Brain microvascular endothelial cell (primary cell): Measurements from ENCODE around the gene SGSM1.

Experiments used
- DNase-seq: peaks from one replicate; pipeline ENCODE4 v3.0.0-alpha.2; 2020
- H3K27ac ChIP-seq: fragments of 250-450 bp; sonication (Bioruptor Pico); 2 replicates; pipeline ENCODE4 v1.5.1; 2020; ENCODE audit warnings: mild to moderate bottlenecking, moderate library complexity
- H3K27me3 ChIP-seq: fragments of 250-450 bp; sonication (Bioruptor Pico); replicated peaks from 2 replicates; pipeline ENCODE4 v1.5.1; 2020; ENCODE audit warnings: mild to moderate bottlenecking
- H3K36me3 ChIP-seq: fragments of 250-450 bp; sonication (Bioruptor Pico); replicated peaks from 2 replicates; pipeline ENCODE4 v1.5.1; 2020; ENCODE audit warnings: mild to moderate bottlenecking
- H3K4me3 ChIP-seq: 2 replicates; pipeline ENCODE4 v1.5.1; 2011; ENCODE audit warnings: low read depth, mild to moderate bottlenecking, control low read depth, low read length, moderate library complexity
- CTCF ChIP-seq: IDR thresholded peaks from 2 replicates; pipeline ENCODE4 v1.5.1; 2011; ENCODE audit warnings: low read depth, mild to moderate bottlenecking, moderate library complexity, low read length, control low read depth, inconsistent platforms; ENCODE audit errors: missing control alignments
- in situ Hi-C: cut with HindIII; loops from 2 replicates; pipeline ENCODE4 v1.10.0; 2017; ENCODE audit warnings: low sequenced_read_pairs, low pct_ligation_motif_present

Gene SGSM1

DNA sequence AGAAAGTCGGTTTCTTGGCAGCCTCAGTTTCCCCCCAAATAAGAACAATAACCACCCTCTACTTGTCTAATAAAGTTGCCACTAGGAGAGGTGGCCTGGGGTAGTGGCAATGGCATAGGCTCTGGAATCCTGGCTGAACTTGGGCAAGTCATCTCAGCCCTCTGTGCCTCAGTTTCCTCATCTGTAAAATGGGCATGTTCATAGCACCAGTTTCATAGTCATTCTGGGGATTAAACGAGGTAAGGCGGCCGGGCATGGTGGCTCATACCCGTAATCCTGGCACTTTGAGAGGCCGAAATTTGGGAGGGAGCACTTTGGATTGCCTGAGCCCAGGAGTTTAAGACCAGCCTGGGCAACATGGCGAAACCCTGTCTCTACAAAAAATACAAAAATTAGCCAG, 63.0 kb downstream of the SGSM1 start:
- no peak for DNase-seq
- no peak overlapping the region for H3K4me3 ChIP-seq
- TF ChIP-seq CTCF: no peak
- in situ Hi-C loops: no loop called here
- no peak overlapping the region for H3K27ac ChIP-seq
- H3K36me3 ChIP-seq: no peaks in the 10 kb centered on the region
- H3K27me3 ChIP-seq: no peaks in the 10 kb centered on the region

DNA sequence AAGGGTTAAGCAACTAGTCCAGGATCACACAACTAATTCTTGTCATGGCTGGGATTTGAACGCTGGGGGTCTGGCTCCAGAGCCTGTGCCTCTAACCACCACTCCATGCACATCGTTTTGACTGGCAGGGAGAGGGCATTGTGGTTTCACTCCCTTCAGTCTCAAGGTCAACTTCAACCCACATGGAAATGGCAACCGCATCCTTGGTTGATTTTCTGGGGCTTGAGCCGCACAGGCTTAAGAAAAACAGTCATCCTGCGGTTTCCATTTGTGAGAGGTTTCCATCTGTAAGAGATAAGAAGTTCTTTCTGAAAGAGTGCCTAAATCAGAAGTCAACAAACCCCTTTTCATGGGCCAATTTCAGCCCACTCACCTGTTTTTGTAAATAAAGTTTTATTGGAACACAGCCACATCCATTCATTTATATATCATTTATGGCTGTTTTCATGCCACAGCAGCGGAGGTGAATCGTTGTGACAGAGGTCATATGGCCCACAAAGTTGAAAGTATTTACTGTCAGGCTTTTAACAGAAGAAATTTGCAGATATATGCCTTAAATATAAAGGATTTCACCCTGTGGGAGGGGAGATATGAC, 65.7 kb downstream of the SGSM1 start:
- no peak for DNase-seq
- in situ Hi-C loops: no loop called here
- Histone ChIP-seq H3K27ac (no peak overlapping the region), H3K27me3 (no peaks in the 10 kb centered on the region), H3K4me3 (no peak overlapping the region), H3K36me3 (no peaks in the 10 kb centered on the region)
- TF ChIP-seq CTCF: no peak

DNA sequence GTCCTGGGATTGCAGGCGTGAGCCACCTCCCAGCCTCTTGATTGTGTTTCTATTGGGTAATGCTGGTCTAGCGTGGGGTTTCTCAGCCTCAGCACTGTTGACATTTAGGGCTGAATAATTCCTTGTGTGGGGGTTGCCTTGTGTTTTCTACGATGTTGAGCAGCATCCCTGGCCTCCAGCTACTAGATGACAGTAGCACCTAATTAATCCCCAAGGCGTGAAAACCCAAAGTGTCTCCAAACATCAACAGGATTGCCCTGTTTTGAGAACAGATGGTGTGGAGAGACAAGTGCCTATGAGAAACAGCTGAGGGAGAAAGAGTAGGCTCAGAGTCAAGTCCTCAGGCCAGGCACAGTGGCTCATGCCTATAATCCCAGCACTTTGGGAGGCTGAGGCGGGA, 67.2 kb downstream of the SGSM1 start:
- Histone ChIP-seq H3K36me3 (no peaks in the 10 kb centered on the region), H3K4me3 (no peak overlapping the region), H3K27ac (no peak overlapping the region), H3K27me3 (no peaks in the 10 kb centered on the region)
- TF ChIP-seq CTCF: no peak
- in situ Hi-C loops: no loop called here
- no peak for DNase-seq

- in situ Hi-C loops: no loop called here
- H3K36me3 ChIP-seq: no peaks in the 10 kb centered on the region
- H3K27ac ChIP-seq: no peak overlapping the region
- TF ChIP-seq CTCF: no peak
- H3K27me3 ChIP-seq: no peaks in the 10 kb centered on the region
- H3K4me3 ChIP-seq: no peak overlapping the region
- no peak for DNase-seq
These were observed 70.0 kb downstream of the SGSM1 start for GRCh38 chr22:24875862-24876506.

DNA sequence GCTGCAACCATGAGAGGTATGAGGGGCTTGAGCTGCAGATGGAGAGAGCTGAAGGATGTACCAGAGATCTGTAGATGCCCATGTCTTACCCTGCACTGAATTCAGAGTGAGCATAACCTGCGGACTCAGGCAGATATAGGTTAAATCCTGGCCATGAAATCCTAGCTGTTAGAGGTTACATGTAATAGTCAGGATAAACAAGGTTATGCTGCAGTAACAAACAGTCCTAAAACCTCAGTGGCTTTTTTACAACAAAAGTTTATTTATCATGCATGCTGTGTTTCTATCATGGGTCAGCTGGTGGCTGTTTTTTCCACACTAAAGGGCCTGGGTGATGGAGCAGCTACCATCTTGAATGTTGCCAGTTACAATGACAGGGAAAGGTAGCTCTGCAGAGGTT, 70.7 kb downstream of the SGSM1 start:
- no peak for TF ChIP-seq CTCF
- H3K27ac ChIP-seq: no peak overlapping the region
- no peaks in the 10 kb centered on the region for H3K36me3 ChIP-seq
- in situ Hi-C loops: no loop called here
- H3K4me3 ChIP-seq: no peak overlapping the region
- DNase-seq: no peak
- H3K27me3 ChIP-seq: no peaks in the 10 kb centered on the region

DNA sequence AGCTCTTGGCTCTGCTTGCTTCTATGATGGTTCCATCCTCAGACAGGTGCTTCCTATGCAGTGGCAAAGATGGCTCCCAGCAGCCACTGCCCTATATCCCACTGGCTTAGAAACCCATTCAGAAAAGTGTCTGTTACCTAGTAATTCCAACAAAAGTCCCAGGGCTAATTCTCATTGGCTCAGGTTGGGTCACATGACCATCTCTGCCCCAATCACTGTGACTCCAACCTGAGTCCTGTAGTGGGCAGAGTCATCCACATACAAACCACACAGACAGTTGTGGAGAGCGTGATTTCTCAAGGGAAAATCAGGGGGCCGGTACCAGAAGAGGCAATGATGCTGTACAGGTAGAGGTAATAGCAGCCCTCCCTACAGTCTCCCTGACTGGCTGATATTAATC, 73.0 kb downstream of the SGSM1 start:
- Histone ChIP-seq H3K4me3 (no peak overlapping the region), H3K36me3 (no peaks in the 10 kb centered on the region), H3K27ac (no peak overlapping the region), H3K27me3 (no peaks in the 10 kb centered on the region)
- DNase-seq: no peak
- in situ Hi-C loops: no loop called here
- TF ChIP-seq CTCF: no peak
